ENCODE results near the gene ARFGAP2.

ARFGAP2 gene

GRCh38 chr11:47175746-47176327 lies 842 bp downstream of the ARFGAP2 start (continued):
- no peak for TF ChIP-seq ZNF426 (tag by site-specific recombination; IDR thresholded peaks at IDR 0.05)
- no peak for TF ChIP-seq ZNF274 (IDR thresholded peaks at IDR 0.05; ENCODE audit: low read length)
- no peak for TF ChIP-seq ZNF274 (tag by site-specific recombination; IDR thresholded peaks at IDR 0.05; ENCODE audit: borderline replicate concordance)
- TF ChIP-seq TRIM28 (IDR thresholded peaks at IDR 0.05; ENCODE audit: borderline replicate concordance, low read length): no peak
- no peak for TF ChIP-seq ZNF19 (tag by site-specific recombination; IDR thresholded peaks at IDR 0.05; ENCODE audit: low read depth)
- TF ChIP-seq ZNF202 (tag by site-specific recombination; IDR thresholded peaks at IDR 0.05; ENCODE audit: borderline replicate concordance): no peak
- no peak for TF ChIP-seq ZNF596 (tag by site-specific recombination; IDR thresholded peaks at IDR 0.05)
- TF ChIP-seq KLF8 (tag by site-specific recombination; IDR thresholded peaks at IDR 0.05): no peak
- TF ChIP-seq ZFP3 (tag by site-specific recombination; IDR thresholded peaks at IDR 0.05; ENCODE audit: low read depth): no peak
- no peak for TF ChIP-seq ZNF174 (tag by site-specific recombination; IDR thresholded peaks at IDR 0.05)

- H3K4me3 ChIP-seq (ENCODE audit: low read depth, low read length): no peak overlapping the region
- ChIA-PET POLR2A (interaction anchor here (1.4 to 1.5 kb wide), 2 partner anchors 9 to 12 kb away, joined by 3 to 11 read pairs; no protein-coding TSS in a partner anchor), CTCF (interaction anchor here (0.7 to 1.8 kb wide), 3 partner anchors 10 to 224 kb away, joined by 4 to 10 read pairs (median 6); no protein-coding TSS in a partner anchor)
- H3K4me1 ChIP-seq (ENCODE audit: control insufficient read depth, insufficient read depth, low read length): no peaks in the 10 kb centered on the region
- TF ChIP-seq ZFP37 (tag by site-specific recombination; IDR thresholded peaks at IDR 0.05) (no peak), YY1 (tag by site-specific recombination; IDR thresholded peaks at IDR 0.05) (no peak), ZNF660 (tag by site-specific recombination; IDR thresholded peaks at IDR 0.05) (no peak), ZNF704 (tag by site-specific recombination; IDR thresholded peaks at IDR 0.05) (no peak), MZF1 (tag by site-specific recombination; IDR thresholded peaks at IDR 0.05; ENCODE audit: borderline replicate concordance) (no peak), ZNF548 (tag by site-specific recombination; IDR thresholded peaks at IDR 0.05) (no peak), ZNF768 (tag by site-specific recombination; IDR thresholded peaks at IDR 0.05) (no peak), ZNF843 (tag by site-specific recombination; IDR thresholded peaks at IDR 0.05) (no peak)
- no peak overlapping the region for H3K27ac ChIP-seq (ENCODE audit: extremely low read depth, low read depth, low read length)
- peaks cover 16 to 76% of the 10 kb centered on the region in 2 experiments; a peak in 2 of 3 replicates for H3K36me3 ChIP-seq (ENCODE audit: control insufficient read depth in 2 of 2, insufficient read depth in 1 of 2, low read length in 2 of 2)
- H3K9me3 ChIP-seq (ENCODE audit: control insufficient read depth, insufficient read depth, low read depth, low read length): no peaks in the 10 kb centered on the region
These were observed 3.8 kb downstream of the ARFGAP2 start for GRCh38 chr11:47172740-47173336.

GRCh38 chr11:47171856-47172255 lies 4.8 kb downstream of the ARFGAP2 start:
- Histone ChIP-seq H3K4me3 (ENCODE audit: low read depth, low read length) (no peak overlapping the region), H3K27ac (ENCODE audit: extremely low read depth, low read depth, low read length) (no peak overlapping the region), H3K9me3 (ENCODE audit: control insufficient read depth, insufficient read depth, low read depth, low read length) (no peaks in the 10 kb centered on the region), H3K36me3 (ENCODE audit: control insufficient read depth in 2 of 2, insufficient read depth in 1 of 2, low read length in 2 of 2) (peaks cover 16 to 85% of the 10 kb centered on the region in 2 experiments; a peak in 2 of 3 replicates), H3K4me1 (ENCODE audit: control insufficient read depth, insufficient read depth, low read length) (no peaks in the 10 kb centered on the region)
- POLR2A ChIA-PET: interaction anchor here (1.0 to 1.5 kb wide), 4 partner anchors 8 to 77 kb away, joined by 3 to 11 read pairs (median 3); partner anchors contain the start of gene ACP2
- TF ChIP-seq ZNF449 (tag by site-specific recombination; IDR thresholded peaks at IDR 0.05) (peak; percentile 79), ZNF629 (tag by site-specific recombination; IDR thresholded peaks at IDR 0.05) (no peak), KLF1 (tag by site-specific recombination; IDR thresholded peaks at IDR 0.05) (no peak), SP3 (tag by site-specific recombination; IDR thresholded peaks at IDR 0.05) (no peak), ZNF843 (tag by site-specific recombination; IDR thresholded peaks at IDR 0.05) (no peak)
- CTCF ChIA-PET: interaction anchor here (0.7 to 1.8 kb wide), 4 partner anchors 10 to 288 kb away, joined by 3 to 10 read pairs (median 5); no protein-coding TSS in a partner anchor

All from HEK293 (cell line).